Tibial nerve (tissue), 4 donors: Measurements from ENCODE around the gene FARSB. TPM values are rescaled to one million over a fixed set of nuclear protein-coding genes. Genes with fewer than 3 reads are reported as not detected.
A peak's percentile ranks its signal among the peaks of the same experiment; 100 is the strongest.

Experiments
- DNase-seq, 2 donors: peaks; one replicate each; pipeline ENCODE4 v3.0.0-alpha.2; 2019; ENCODE audit warnings: low spot score in 2 of 2
- H3K27ac ChIP-seq, 4 donors: fragments of 200-600 bp; sonication (generic) in 3 of 4; one replicate each; pipeline ENCODE4 v1.5.1; 2017 to 2019; ENCODE audit warnings: mild to moderate bottlenecking in 1 of 4
- H3K27me3 ChIP-seq, 2 donors: fragments of 200-600 bp; sonication (generic) in 1 of 2; one replicate each; pipeline versions ENCODE4 v1.5.1 to v1.6.0; 2017 to 2019
- H3K36me3 ChIP-seq, 3 donors: fragments of 200-600 bp; sonication (generic); one replicate each; pipeline ENCODE4 v1.5.1; 2018 to 2019
- H3K4me1 ChIP-seq, 4 donors: fragments of 200-600 bp; sonication (generic) in 3 of 4; one replicate each; pipeline ENCODE4 v1.5.1; 2017 to 2019
- H3K4me3 ChIP-seq, 4 donors: fragments of 200-600 bp; sonication (generic) in 3 of 4; one replicate each; pipeline ENCODE4 v1.5.1; 2017 to 2019; ENCODE audit warnings: mild to moderate bottlenecking in 1 of 4, moderate library complexity in 1 of 4
- H3K9me3 ChIP-seq, 4 donors: fragments of 200-600 bp; sonication (generic) in 3 of 4; one replicate each; pipeline ENCODE4 v1.5.1; 2017 to 2019
- EP300 ChIP-seq, 2 donors: sonication (generic); formaldehyde crosslinking; IDR thresholded peaks; one replicate each; pipeline ENCODE4 v1.6.1; 2017; ENCODE audit warnings: antibody characterized with exemption in 2 of 2, mild to moderate bottlenecking in 1 of 2
- POLR2A ChIP-seq, 2 donors: fragments of 450-650 bp; IDR thresholded peaks; one replicate each; pipeline ENCODE4 v1.6.1; 2017; ENCODE audit warnings: antibody characterized with exemption in 2 of 2, mild to moderate bottlenecking in 2 of 2, moderate library complexity in 2 of 2
- WGBS, 2 donors: methylation state at CpG; one replicate each; pipeline ENCODE4 v1.1.5; 2018; 5-methylcytosine and 5-hydroxymethylcytosine counted together
- total RNA-seq, 4 donors: library from RNA; depleted of rRNA; stranded (reverse); fragments of >200 nt; gene quantifications; one replicate each; pipeline ENCODE4 v1.1.0, GENCODE V29; 2016
- TF ChIP-seq, protein P1 (sequence below), 5 experiments: fragments of 200-600 bp in 3 of 5; fragments of 450-650 bp in 2 of 5; sonication (generic) in 3 of 5; IDR thresholded peaks; one replicate each; pipeline ENCODE4 v1.5.1; 2016 to 2019; ENCODE audit warnings: antibody characterized with exemption in 5 of 5, mild to moderate bottlenecking in 3 of 5, moderate library complexity in 2 of 5

Gene FARSB
- total RNA-seq, 4 donors from 2014 or later, result 12.3 to 16.8 (median 13.9) TPM

DNA sequence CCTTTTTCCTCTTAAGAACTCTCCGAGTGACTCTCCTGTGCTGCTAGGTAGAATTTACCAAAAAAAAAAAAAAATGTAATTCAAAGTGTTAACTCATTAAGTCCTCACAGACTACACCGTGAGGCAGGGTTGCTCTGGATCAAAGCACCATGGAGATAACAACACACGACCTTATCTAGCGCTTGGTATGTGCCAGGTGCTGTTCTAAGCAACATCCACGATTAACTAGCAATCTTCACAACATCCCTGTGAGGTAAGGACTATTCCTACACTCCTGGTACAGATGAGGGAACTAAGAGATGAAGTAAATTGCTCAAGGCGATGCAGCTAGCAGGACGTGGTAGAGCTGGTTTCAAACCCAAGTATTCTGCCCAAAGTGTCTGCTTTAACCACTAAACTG is 17.4 kb upstream of the FARSB start:
- Histone ChIP-seq H3K4me3 (no peak overlapping the region), H3K27ac (no peak overlapping the region), H3K9me3 (no peaks in the 10 kb centered on the region), H3K4me1 (peaks cover 0 to 16% (median 3%) of the 10 kb centered on the region in 4 donors), H3K27me3 (peaks cover 0 to 29% of the 10 kb centered on the region in 2 donors), H3K36me3 (no peaks in the 10 kb centered on the region)
- WGBS, 2 donors, result 79 to 82% methylated on average over 7 of the region's 7 CpGs
- no peak for DNase-seq
- TF ChIP-seq, protein P1, sequence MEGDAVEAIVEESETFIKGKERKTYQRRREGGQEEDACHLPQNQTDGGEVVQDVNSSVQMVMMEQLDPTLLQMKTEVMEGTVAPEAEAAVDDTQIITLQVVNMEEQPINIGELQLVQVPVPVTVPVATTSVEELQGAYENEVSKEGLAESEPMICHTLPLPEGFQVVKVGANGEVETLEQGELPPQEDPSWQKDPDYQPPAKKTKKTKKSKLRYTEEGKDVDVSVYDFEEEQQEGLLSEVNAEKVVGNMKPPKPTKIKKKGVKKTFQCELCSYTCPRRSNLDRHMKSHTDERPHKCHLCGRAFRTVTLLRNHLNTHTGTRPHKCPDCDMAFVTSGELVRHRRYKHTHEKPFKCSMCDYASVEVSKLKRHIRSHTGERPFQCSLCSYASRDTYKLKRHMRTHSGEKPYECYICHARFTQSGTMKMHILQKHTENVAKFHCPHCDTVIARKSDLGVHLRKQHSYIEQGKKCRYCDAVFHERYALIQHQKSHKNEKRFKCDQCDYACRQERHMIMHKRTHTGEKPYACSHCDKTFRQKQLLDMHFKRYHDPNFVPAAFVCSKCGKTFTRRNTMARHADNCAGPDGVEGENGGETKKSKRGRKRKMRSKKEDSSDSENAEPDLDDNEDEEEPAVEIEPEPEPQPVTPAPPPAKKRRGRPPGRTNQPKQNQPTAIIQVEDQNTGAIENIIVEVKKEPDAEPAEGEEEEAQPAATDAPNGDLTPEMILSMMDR (IDR thresholded peaks at IDR 0.05), result no peak
- no peak for TF ChIP-seq POLR2A (IDR thresholded peaks at IDR 0.05)

GRCh38 chr2:222672068-222672401 is 16.1 kb upstream of the FARSB start:
- 15 to 18% methylated on average over 10 of the region's 10 CpGs for WGBS, 2 donors
- Histone ChIP-seq H3K4me3 (peak overlapping the region in 3 of 4 donors; percentile 43 to 48 (median 45)), H3K36me3 (no peaks in the 10 kb centered on the region), H3K27me3 (peaks cover 0 to 24% of the 10 kb centered on the region in 2 donors), H3K4me1 (peaks cover 0 to 16% (median 3%) of the 10 kb centered on the region in 4 donors), H3K27ac (no peak overlapping the region), H3K9me3 (no peaks in the 10 kb centered on the region)
- TF ChIP-seq EP300 (IDR thresholded peaks at IDR 0.05), result no peak
- TF ChIP-seq POLR2A (IDR thresholded peaks at IDR 0.05), result no peak
- TF ChIP-seq, protein P1 (IDR thresholded peaks at IDR 0.05), result no peak
- no peak for DNase-seq

- no peaks in the 10 kb centered on the region for H3K9me3 ChIP-seq
- H3K4me1 ChIP-seq, result peaks cover 0 to 16% (median 3%) of the 10 kb centered on the region in 4 donors
- TF ChIP-seq, protein P1 (IDR thresholded peaks at IDR 0.05), result no peak
- TF ChIP-seq POLR2A (IDR thresholded peaks at IDR 0.05) (no peak), EP300 (IDR thresholded peaks at IDR 0.05) (no peak)
- WGBS, 2 donors, result 3 to 6% methylated on average over 25 to 48 of the region's 66 CpGs
- H3K4me3 ChIP-seq, result peak within 1 kb of the TSS; percentile 5 to 48 (median 44)
- H3K27ac ChIP-seq, result no peak within 1 kb of the TSS
- H3K27me3 ChIP-seq, result peaks cover 0 to 24% of the 10 kb centered on the region in 2 donors
- DNase-seq, result no peak
- no peaks in the 10 kb centered on the region for H3K36me3 ChIP-seq
Measured at GRCh38 chr2:222671259-222672067, 15.6 kb upstream of the FARSB start, which contains the start of gene MOGAT1. Gene MOGAT1, plus strand, starts transcription at chr2:222671658. Its CDS starts 128 bp downstream, at chr2:222671786.

DNA sequence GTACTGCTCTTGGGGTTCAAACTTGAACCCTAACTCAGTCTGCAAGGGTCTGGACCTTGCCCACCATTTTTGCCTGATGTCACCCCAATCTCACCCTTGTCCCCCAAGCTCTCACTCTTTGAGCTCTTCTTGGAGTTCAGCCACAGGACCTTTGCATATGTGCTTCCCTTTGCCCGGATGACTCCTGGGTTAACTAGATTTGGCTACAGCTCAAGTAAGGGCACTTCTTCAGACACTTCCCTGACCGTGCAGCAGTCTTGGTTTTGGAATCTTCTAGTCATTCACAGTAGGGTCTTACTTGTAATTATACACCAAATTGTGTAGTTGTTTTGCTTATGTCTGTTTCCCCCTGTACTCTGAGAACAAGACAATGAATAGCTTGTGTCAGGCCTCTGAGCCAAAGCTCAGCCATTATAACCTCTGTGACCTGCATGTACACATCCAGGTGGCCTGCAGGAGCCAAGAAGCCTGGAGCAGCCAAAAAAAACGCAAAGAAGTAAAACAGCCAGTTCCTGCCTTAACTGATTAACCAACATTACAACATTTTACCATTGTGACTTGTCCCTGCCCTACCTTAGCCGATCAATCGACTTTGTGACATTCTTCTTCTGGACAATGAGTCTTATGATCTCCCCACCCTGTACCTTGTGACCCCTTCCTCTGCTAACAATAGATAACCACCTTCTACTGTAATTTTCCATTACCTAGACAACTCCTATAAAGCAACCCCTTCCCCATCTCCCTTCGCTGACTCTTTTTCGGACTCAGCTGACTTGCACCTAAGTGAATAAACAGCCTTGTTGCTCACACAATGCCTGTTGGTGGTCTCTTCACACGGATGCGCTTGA is 14.5 kb upstream of the FARSB start:
- Histone ChIP-seq H3K27me3 (peaks cover 0 to 21% of the 10 kb centered on the region in 2 donors), H3K4me3 (no peak overlapping the region), H3K36me3 (no peaks in the 10 kb centered on the region), H3K27ac (no peak overlapping the region), H3K4me1 (peaks cover 0 to 16% (median 3%) of the 10 kb centered on the region in 4 donors), H3K9me3 (no peaks in the 10 kb centered on the region)
- no peak for TF ChIP-seq EP300 (IDR thresholded peaks at IDR 0.05)
- WGBS, 2 donors, result 71 to 72% methylated on average over 9 of the region's 9 CpGs
- DNase-seq, result no peak

GRCh38 chr2:222669353-222669752 is 13.5 kb upstream of the FARSB start:
- TF ChIP-seq EP300 (IDR thresholded peaks at IDR 0.05) (no peak), POLR2A (IDR thresholded peaks at IDR 0.05) (no peak)
- TF ChIP-seq, protein P1 (IDR thresholded peaks at IDR 0.05), result no peak
- peaks cover 0 to 21% of the 10 kb centered on the region in 2 donors for H3K27me3 ChIP-seq
- 69 to 70% methylated on average over 4 of the region's 4 CpGs for WGBS, 2 donors
- H3K4me1 ChIP-seq, result peaks cover 0 to 16% (median 3%) of the 10 kb centered on the region in 4 donors
- DNase-seq, result no peak
- no peaks in the 10 kb centered on the region for H3K9me3 ChIP-seq
- no peak overlapping the region for H3K4me3 ChIP-seq
- H3K27ac ChIP-seq, result no peak overlapping the region
- H3K36me3 ChIP-seq, result no peaks in the 10 kb centered on the region
